B cell (primary cell): Measurements from ENCODE around the gene NPAS3. TPM values are rescaled to one million over a fixed set of nuclear protein-coding genes. Genes with fewer than 3 reads are reported as not detected.

ENCODE experiments used
- ATAC-seq: fragments of 200-7000 bp; cut with Tn5 transposase; one replicate; pipeline ENCODE4 v1.10.0; 2021; ENCODE audit warnings: low read depth, mild to moderate bottlenecking, moderate number of reproducible peaks, moderate library complexity
- CTCF ChIA-PET: fragments of 350-600 bp; sonication (Branson Sonifier 250); formaldehyde crosslinking; loops from one replicate; lab custom pipeline; 2021; ENCODE audit warnings: antibody characterized with exemption, inconsistent platforms; lab: Charles Lee
- POLR2A ChIA-PET: fragments of 350-600 bp; sonication (Branson Sonifier 250); formaldehyde crosslinking; loops from one replicate; lab custom pipeline; 2021; ENCODE audit warnings: antibody characterized with exemption; lab: Charles Lee
- DNase-seq: peaks from one replicate; pipeline ENCODE4 v3.0.0; 2013
- H2AFZ ChIP-seq: 2 replicates; pipeline ENCODE4 v1.6.1; 2012; ENCODE audit warnings: mild to moderate bottlenecking, low read depth, low read length; ENCODE audit not compliant: insufficient read depth, poor library complexity, severe bottlenecking
- H3K27ac ChIP-seq, 2 donors: 1 replicate in 1 of 2; 2 replicates in 1 of 2; pipeline ENCODE4 v1.5.1; 2012 to 2013; ENCODE audit warnings: low read length in 2 of 2, mild to moderate bottlenecking in 2 of 2, moderate library complexity in 1 of 2
- H3K27me3 ChIP-seq, 4 experiments: fragments of 200-600 bp in 1 of 4; sonication (generic) in 1 of 4; replicated peaks in 1 of 4; 1 replicate in 2 of 4; 2 replicates in 2 of 4; pipeline versions ENCODE4 v1.6.1 to v1.7.0; 2013 to 2016; ENCODE audit warnings: low read length in 3 of 4, mild to moderate bottlenecking in 2 of 4, mixed read lengths in 1 of 4, moderate library complexity in 1 of 4; ENCODE audit not compliant: insufficient read depth in 4 of 4, control insufficient read depth in 3 of 4; ENCODE audit errors: control extremely low read depth in 1 of 4
- H3K36me3 ChIP-seq, 2 experiments: replicated peaks in 1 of 2; 1 replicate in 1 of 2; 2 replicates in 1 of 2; pipeline versions ENCODE4 v1.6.1 to v1.7.1; 2013; ENCODE audit warnings: low read length in 1 of 2; ENCODE audit not compliant: insufficient read depth in 2 of 2, control insufficient read depth in 1 of 2; ENCODE audit errors: control extremely low read depth in 1 of 2, extremely low read depth in 1 of 2
- H3K4me1 ChIP-seq, 2 donors: fragments of 200-600 bp in 1 of 2; sonication (generic) in 1 of 2; 1 replicate in 1 of 2; 2 replicates in 1 of 2; pipeline versions ENCODE4 v1.5.1 to v1.6.1; 2013 to 2017; ENCODE audit warnings: low read length in 2 of 2; ENCODE audit not compliant: control insufficient read depth in 2 of 2, insufficient read depth in 2 of 2
- H3K4me2 ChIP-seq: replicated peaks from 2 replicates; pipeline ENCODE3; 2012; ENCODE audit warnings: mild to moderate bottlenecking, low read depth, low read length; ENCODE audit not compliant: poor library complexity, severe bottlenecking
- H3K4me3 ChIP-seq, 5 experiments: fragments of 200-600 bp in 1 of 5; sonication (generic) in 1 of 5; 1 replicate in 3 of 5; 2 replicates in 2 of 5; pipeline versions ENCODE4 v1.5.1 to v1.7.0; 2011 to 2016; ENCODE audit warnings: low read length in 4 of 5, mild to moderate bottlenecking in 4 of 5, low read depth in 2 of 5, control low read depth in 1 of 5, moderate library complexity in 1 of 5; ENCODE audit not compliant: insufficient read depth in 1 of 5; ENCODE audit errors: control extremely low read depth in 1 of 5, extremely low read depth in 1 of 5
- H3K79me2 ChIP-seq: fragments of 200-600 bp; sonication (generic); one replicate; pipeline ENCODE4 v1.6.0; 2016; ENCODE audit warnings: low read length; ENCODE audit not compliant: control insufficient read depth, insufficient read depth
- H3K9ac ChIP-seq: fragments of 200-600 bp; sonication (generic); 2 replicates; pipeline ENCODE4 v1.6.1; 2017; ENCODE audit warnings: mild to moderate bottlenecking, low read length, moderate library complexity
- H3K9me3 ChIP-seq, 3 donors: one replicate each; pipeline versions ENCODE4 v1.6.1 to v1.7.1; 2013; ENCODE audit warnings: low read length in 2 of 3; ENCODE audit not compliant: control insufficient read depth in 2 of 3, insufficient read depth in 1 of 3; ENCODE audit errors: control extremely low read depth in 1 of 3
- H4K20me1 ChIP-seq: 2 replicates; pipeline ENCODE4 v1.6.0; 2012; ENCODE audit warnings: mild to moderate bottlenecking, low read length; ENCODE audit not compliant: insufficient read depth, control insufficient read depth, poor library complexity, severe bottlenecking
- H3K27ac Mint-ChIP-seq: one replicate; pipeline ENCODE4 v1.8.0; 2021; ENCODE audit warnings: mixed read lengths
- H3K27me3 Mint-ChIP-seq: one replicate; pipeline ENCODE4 v1.8.0; 2021; ENCODE audit warnings: mixed read lengths
- H3K4me1 Mint-ChIP-seq: one replicate; pipeline ENCODE4 v1.8.0; 2021; ENCODE audit warnings: mixed read lengths
- H3K4me3 Mint-ChIP-seq: one replicate; pipeline ENCODE4 v1.8.0; 2021; ENCODE audit warnings: mixed read lengths
- H3K9me3 Mint-ChIP-seq: one replicate; pipeline ENCODE4 v1.8.0; 2022; ENCODE audit warnings: mixed read lengths; ENCODE audit not compliant: insufficient read depth
- CTCF ChIP-seq: fragments of 200-600 bp; IDR thresholded peaks from one replicate; pipeline ENCODE4 v1.8.0; 2022; ENCODE audit warnings: antibody characterized with exemption, mild to moderate bottlenecking
- EZH2 ChIP-seq: IDR thresholded peaks from 2 replicates; pipeline ENCODE4 v1.6.1; 2012; ENCODE audit warnings: borderline replicate concordance, low read depth, mild to moderate bottlenecking, moderate library complexity, low read length; ENCODE audit not compliant: insufficient read depth, poor library complexity, severe bottlenecking
- WGBS: methylation state at CpG from one replicate; pipeline ENCODE4 v1.1.5; 2013; ENCODE audit warnings: missing lambda C conversion rate; ENCODE audit not compliant: insufficient coverage; 5-methylcytosine and 5-hydroxymethylcytosine counted together
- intact Hi-C: fragments of 100-400 bp; cut with micrococcal nuclease; formaldehyde crosslinking; loops from one replicate; pipeline ENCODE4 v1.10.0; 2022
- polyA plus RNA-seq: library from polyadenylated mRNA; depleted of rRNA; stranded (reverse); fragments of >200 nt; gene quantifications from 2 replicates; pipeline ENCODE4 v1.2.3, GENCODE V29; 2012
- total RNA-seq, 2 donors: library from RNA; stranded (reverse); fragments of 120-200 nt in 1 of 2; gene quantifications; 1 replicate in 1 of 2; 2 replicates in 1 of 2; pipeline versions ENCODE4 v1.2.3 to v1.2.4, GENCODE V29; 2013 to 2022

NPAS3 gene
- total and polyA plus RNA-seq, 2 donors (not counting 1 experiment from before 2014, with no cell fraction given) = not detected

GRCh38 chr14:33764876-33765650, 826.4 kb downstream of the NPAS3 start:
- Histone ChIP-seq H3K4me3 (no peak overlapping the region), H3K4me1 (no peaks in the 10 kb centered on the region), H4K20me1 (no peaks in the 10 kb centered on the region), H3K27me3 (no peaks in the 10 kb centered on the region), H2AFZ (no peak overlapping the region), H3K9ac (no peak overlapping the region), H3K27ac (no peak overlapping the region), H3K9me3 (no peaks in the 10 kb centered on the region), H3K36me3 (no peaks in the 10 kb centered on the region), H3K79me2 (no peaks in the 10 kb centered on the region), H3K4me2 (no peak overlapping the region)
- CTCF ChIA-PET = no interaction called here
- Mint-ChIP-seq H3K9me3 (no peaks in the 10 kb centered on the region), H3K4me1 (no peaks in the 10 kb centered on the region), H3K27me3 (peaks cover 3% of the 10 kb centered on the region), H3K4me3 (no peak overlapping the region), H3K27ac (no peak overlapping the region)
- DNase-seq (no peak), ATAC-seq (no peak)
- POLR2A ChIA-PET = no interaction called here
- TF ChIP-seq EZH2 (no peak), CTCF (no peak)
- intact Hi-C loops = no loop called here
- 38% methylated on average over 3 of the region's 6 CpGs for WGBS
